Uterus (tissue), 2 donors: ENCODE data around the gene PHF2.

Experiments used
- CTCF ChIP-seq, 4 experiments: fragments of 200-600 bp in 2 of 4; fragments of 450-650 bp in 2 of 4; sonication (generic) in 2 of 4; IDR thresholded peaks; one replicate each; pipeline ENCODE4 v1.5.1; 2016 to 2019; ENCODE audit warnings: antibody characterized with exemption in 4 of 4, mild to moderate bottlenecking in 2 of 4, moderate library complexity in 1 of 4
- POLR2A ChIP-seq, 2 donors: fragments of 450-650 bp; IDR thresholded peaks; one replicate each; pipeline ENCODE4 v1.6.1; 2016; ENCODE audit warnings: antibody characterized with exemption in 2 of 2, mild to moderate bottlenecking in 1 of 2, moderate library complexity in 1 of 2

- TF ChIP-seq CTCF (IDR thresholded peaks at IDR 0.05) = no peak
- TF ChIP-seq POLR2A (IDR thresholded peaks at IDR 0.05) = no peak
Measured at GRCh38 chr9:93657331-93658111, 81.1 kb downstream of the PHF2 start.
